HepG2 (cell line): ENCODE data around the gene HEXIM1. TPM values are rescaled to one million over a fixed set of nuclear protein-coding genes. Genes with fewer than 3 reads are reported as not detected.

ENCODE experiments used
- ARHGAP35 ChIP-seq: sonication (generic); formaldehyde crosslinking; IDR thresholded peaks from 2 replicates; pipeline ENCODE4 v1.9.0; 2022; ENCODE audit warnings: mild to moderate bottlenecking, inconsistent platforms, moderate library complexity, missing genetic modification reagents, borderline replicate concordance
- CBFB ChIP-seq: sonication (generic); formaldehyde crosslinking; IDR thresholded peaks from 2 replicates; pipeline ENCODE4 v1.4.0; 2020; ENCODE audit warnings: missing genetic modification reagents
- CREB3 ChIP-seq: sonication (generic); formaldehyde crosslinking; IDR thresholded peaks from 2 replicates; pipeline ENCODE4 v1.5.0; 2020; ENCODE audit warnings: missing genetic modification reagents
- DNMT1 ChIP-seq: sonication (generic); formaldehyde crosslinking; IDR thresholded peaks from 2 replicates; pipeline ENCODE4 v1.5.1; 2020; ENCODE audit warnings: mild to moderate bottlenecking, missing genetic modification reagents
- EP300 ChIP-seq, 3 experiments: sonication (generic) in 1 of 3; formaldehyde crosslinking in 1 of 3; IDR thresholded peaks; 2 replicates each; pipeline versions ENCODE4 v1.5.1 to v1.6.1; 2011 to 2020; ENCODE audit warnings: low read depth in 2 of 3, low read length in 2 of 3, borderline replicate concordance in 1 of 3, improper control_type of control experiment in 1 of 3, mild to moderate bottlenecking in 1 of 3, missing genetic modification reagents in 1 of 3, moderate library complexity in 1 of 3
- ETV6 ChIP-seq: sonication (generic); formaldehyde crosslinking; conservative IDR thresholded peaks from 2 replicates; pipeline ENCODE4 v1.4.0; 2020; ENCODE audit warnings: missing genetic modification reagents
- HES4 ChIP-seq: sonication (generic); formaldehyde crosslinking; IDR thresholded peaks from 2 replicates; pipeline ENCODE4 v1.9.0; 2021; ENCODE audit warnings: mild to moderate bottlenecking, missing genetic modification reagents, borderline replicate concordance
- KMT2B ChIP-seq: IDR thresholded peaks from 2 replicates; pipeline ENCODE4 v1.6.1; 2016; ENCODE audit warnings: missing genetic modification reagents, missing compliant biosample characterization
- MEIS2 ChIP-seq: sonication (generic); formaldehyde crosslinking; IDR thresholded peaks from 2 replicates; pipeline ENCODE4 v1.9.0; 2021; ENCODE audit warnings: mild to moderate bottlenecking, missing genetic modification reagents
- MXD4 ChIP-seq: IDR thresholded peaks from 2 replicates; pipeline ENCODE4 v1.6.1; 2016; ENCODE audit warnings: mild to moderate bottlenecking, missing biosample characterization, missing genetic modification reagents
- NR2F6 ChIP-seq, 2 experiments: IDR thresholded peaks; 2 replicates each; pipeline ENCODE4 v1.6.1; 2016; ENCODE audit warnings: antibody characterized with exemption in 1 of 2, mild to moderate bottlenecking in 1 of 2
- NRL ChIP-seq: sonication (generic); formaldehyde crosslinking; IDR thresholded peaks from 2 replicates; pipeline ENCODE4 v1.5.0; 2020; ENCODE audit warnings: missing genetic modification reagents, mild to moderate bottlenecking, moderate library complexity, borderline replicate concordance
- PHB2 ChIP-seq: fragments of 450-650 bp; IDR thresholded peaks from 2 replicates; pipeline ENCODE4 v1.6.1; 2018; ENCODE audit not compliant: partially characterized antibody
- SNAPC5 ChIP-seq: sonication (generic); formaldehyde crosslinking; IDR thresholded peaks from 2 replicates; pipeline ENCODE4 v1.8.1; 2023; ENCODE audit warnings: mild to moderate bottlenecking, missing genetic modification reagents, borderline replicate concordance
- SP4 ChIP-seq: sonication (generic); formaldehyde crosslinking; IDR thresholded peaks from 2 replicates; pipeline ENCODE4 v1.8.1; 2023; ENCODE audit warnings: mild to moderate bottlenecking, missing genetic modification reagents
- TFAP4 ChIP-seq: sonication (generic); IDR thresholded peaks from 2 replicates; pipeline ENCODE4 v1.6.1; 2016; ENCODE audit warnings: low read depth, borderline replicate concordance
- USF2 ChIP-seq, 2 experiments: sonication (generic) in 1 of 2; formaldehyde crosslinking in 1 of 2; IDR thresholded peaks; 2 replicates each; pipeline versions ENCODE4 v1.5.1 to v1.6.1; 2011 to 2020; ENCODE audit warnings: borderline replicate concordance in 1 of 2, low read depth in 1 of 2, low read length in 1 of 2, mild to moderate bottlenecking in 1 of 2, missing genetic modification reagents in 1 of 2, moderate library complexity in 1 of 2
- ZBTB1 ChIP-seq: sonication (generic); formaldehyde crosslinking; IDR thresholded peaks from 2 replicates; pipeline ENCODE4 v1.4.0; 2020; ENCODE audit warnings: missing genetic modification reagents, borderline replicate concordance
- ZBTB20 ChIP-seq: sonication (generic); formaldehyde crosslinking; IDR thresholded peaks from 2 replicates; pipeline ENCODE4 v1.8.1; 2023; ENCODE audit warnings: missing genetic modification reagents, low read depth, mild to moderate bottlenecking, borderline replicate concordance
- ZFP36 ChIP-seq: fragments of 150-350 bp; IDR thresholded peaks from 2 replicates; pipeline ENCODE4 v1.6.1; 2018; ENCODE audit warnings: borderline replicate concordance, low read length, low read depth; ENCODE audit not compliant: partially characterized antibody
- ZNF180 ChIP-seq: sonication (generic); formaldehyde crosslinking; IDR thresholded peaks from 2 replicates; pipeline ENCODE4 v1.4.0; 2020; ENCODE audit warnings: low read depth, missing genetic modification reagents, borderline replicate concordance
- ZNF20 ChIP-seq: sonication (generic); formaldehyde crosslinking; IDR thresholded peaks from 2 replicates; pipeline ENCODE4 v1.4.0; 2020; ENCODE audit warnings: mild to moderate bottlenecking, moderate library complexity, missing genetic modification reagents
- ZNF446 ChIP-seq: sonication (generic); formaldehyde crosslinking; IDR thresholded peaks from 2 replicates; pipeline ENCODE4 v1.5.0; 2020; ENCODE audit warnings: mild to moderate bottlenecking, missing genetic modification reagents
- ZNF672 ChIP-seq: sonication (generic); formaldehyde crosslinking; IDR thresholded peaks from 2 replicates; pipeline ENCODE4 v1.8.1; 2022; ENCODE audit warnings: missing genetic modification reagents
- polyA plus RNA-seq, 8 experiments: library from polyadenylated mRNA; depleted of rRNA in 3 of 8; stranded (reverse) in 7 of 8; unstranded in 1 of 8; fragments of >200 nt; fragmentation: Illumina TruSeq in 4 of 8; extraction: Trizol in 4 of 8; gene quantifications; 2 replicates each; pipeline versions ENCODE4 v1.2.1 to v1.2.3, GENCODE V29; 2011 to 2016; ENCODE audit warnings: low read depth in 4 of 8, missing spikeins in 1 of 8, mixed read lengths in 1 of 8; ENCODE audit not compliant: insufficient read depth in 1 of 8
- total RNA-seq, 5 experiments: library from RNA; depleted of rRNA; stranded (reverse); fragments of >200 nt; fragmentation: Illumina TruSeq; extraction: Trizol; gene quantifications; 2 replicates each; pipeline ENCODE4 v1.2.3, GENCODE V29; 2016; ENCODE audit warnings: low read depth in 1 of 5

HEXIM1 gene
- total and polyA plus RNA-seq, 2 of the 13 experiments (the other 11 are each of a cell fraction or from before 2014, with no cell fraction given), result 10.5 to 16.6 TPM

GRCh38 chr17:45148183-45149036 is at the start of gene HEXIM1 (continued):
- TF ChIP-seq NR2F6 (IDR thresholded peaks at IDR 0.05), result no peak
- peak; percentile 54 for TF ChIP-seq NR2F6 (CRISPR knock-in tag; IDR thresholded peaks at IDR 0.05)
- no peak; the same call in 1 of the 2 replicates for TF ChIP-seq CREB3 (CRISPR knock-in tag)
- peak; percentile 23 for TF ChIP-seq ZFP36
- no peak; the same call in none of the 2 replicates for TF ChIP-seq ZNF20
- TF ChIP-seq TFAP4, result peak; percentile 45; the same call in 1 of the 2 replicates
- TF ChIP-seq CBFB (CRISPR knock-in tag), result peak; percentile 64; the same call in 1 of the 2 replicates
- TF ChIP-seq SP4 (CRISPR knock-in tag), result no peak; the same call in 1 of the 2 replicates
- TF ChIP-seq KMT2B (CRISPR knock-in tag), result peak; percentile 68
- peak; percentile 69; the same call in 1 of the 2 replicates for TF ChIP-seq MEIS2 (CRISPR knock-in tag)
- TF ChIP-seq ZNF446 (CRISPR knock-in tag), result no peak; the same call in 1 of the 2 replicates
- peak; percentile 83; the same call in 1 of the 2 replicates for TF ChIP-seq ETV6 (CRISPR knock-in tag)
- TF ChIP-seq ARHGAP35 (CRISPR knock-in tag), result 0 out of 2 replicates have a peak, but pooled peaks have one; percentile 87
- peak; percentile 65; the same call in 1 of the 2 replicates for TF ChIP-seq ZBTB20 (CRISPR knock-in tag)
- no peak for TF ChIP-seq ZBTB1
- peak; percentile 80; the same call in 1 of the 2 replicates for TF ChIP-seq HES4 (CRISPR knock-in tag)
- TF ChIP-seq PHB2, result no peak
- TF ChIP-seq SNAPC5 (CRISPR knock-in tag), result peak; percentile 74
- TF ChIP-seq EP300 (IDR thresholded peaks at IDR 0.05; ENCODE audit: low read depth in 2 of 2, low read length in 2 of 2), result peak; percentile 73 to 89
- TF ChIP-seq EP300 (CRISPR knock-in tag; IDR thresholded peaks at IDR 0.05; ENCODE audit: borderline replicate concordance), result peak; percentile 60; the same call in 1 of the 2 replicates
- peak; percentile 86 for TF ChIP-seq MXD4
- TF ChIP-seq ZNF180 (CRISPR knock-in tag), result no peak
- TF ChIP-seq ZNF672, result peak; percentile 98
- peak; percentile 98 for TF ChIP-seq NRL (CRISPR knock-in tag)
- TF ChIP-seq USF2 (IDR thresholded peaks at IDR 0.05; ENCODE audit: low read depth, low read length), result 0 out of 2 replicates have a peak, but pooled peaks have one; percentile 6
- TF ChIP-seq USF2 (CRISPR knock-in tag; IDR thresholded peaks at IDR 0.05; ENCODE audit: borderline replicate concordance), result peak; percentile 3; the same call in 1 of the 2 replicates
- TF ChIP-seq DNMT1 (CRISPR knock-in tag), result peak; percentile 74; the same call in 1 of the 2 replicates
